RWPE2 (cell line): ENCODE results near the gene MS4A4E.
A peak's percentile ranks its signal among the peaks of the same experiment; 100 is the strongest.

Experiments used
- ATAC-seq: fragments of 200-7000 bp; cut with Tn5 transposase; 3 replicates; pipeline ENCODE4 v1.9.1; 2021; ENCODE audit warnings: low read depth
- DNase-seq: peaks from one replicate; pipeline ENCODE4 v3.0.0-alpha.2; 2020; ENCODE audit warnings: low spot score
- H3K27ac ChIP-seq: fragments of 450-650 bp; 2 replicates; pipeline ENCODE4 v1.5.1; 2017; ENCODE audit warnings: mild to moderate bottlenecking; ENCODE audit not compliant: poor library complexity, severe bottlenecking
- H3K27me3 ChIP-seq: fragments of 250-450 bp; sonication (Bioruptor Pico); 2 replicates; pipeline ENCODE4 v1.5.1; 2021; ENCODE audit warnings: mild to moderate bottlenecking, moderate library complexity; ENCODE audit not compliant: insufficient read depth, poor library complexity, severe bottlenecking
- H3K36me3 ChIP-seq: fragments of 250-450 bp; sonication (Bioruptor Pico); 2 replicates; pipeline ENCODE4 v1.5.1; 2020; ENCODE audit warnings: low read depth, mild to moderate bottlenecking, moderate library complexity
- H3K4me1 ChIP-seq: fragments of 250-450 bp; sonication (Bioruptor Pico); 2 replicates; pipeline ENCODE4 v1.5.1; 2021; ENCODE audit warnings: mild to moderate bottlenecking, moderate library complexity; ENCODE audit not compliant: insufficient read depth, poor library complexity, severe bottlenecking
- H3K4me3 ChIP-seq: fragments of 250-450 bp; sonication (Bioruptor Pico); 2 replicates; pipeline ENCODE4 v1.5.1; 2021; ENCODE audit warnings: mild to moderate bottlenecking, moderate library complexity; ENCODE audit not compliant: severe bottlenecking
- H3K9me3 ChIP-seq: fragments of 250-450 bp; sonication (Bioruptor Pico); 2 replicates; pipeline ENCODE4 v1.5.1; 2021; ENCODE audit warnings: mild to moderate bottlenecking, moderate library complexity; ENCODE audit not compliant: severe bottlenecking
- TF ChIP-seq, protein P1 (sequence below): fragments of 450-650 bp; IDR thresholded peaks from one replicate; pipeline ENCODE4 v1.5.1; 2017; ENCODE audit warnings: mild to moderate bottlenecking, moderate library complexity; ENCODE audit not compliant: poor library complexity, severe bottlenecking

The MS4A4E gene

DNA sequence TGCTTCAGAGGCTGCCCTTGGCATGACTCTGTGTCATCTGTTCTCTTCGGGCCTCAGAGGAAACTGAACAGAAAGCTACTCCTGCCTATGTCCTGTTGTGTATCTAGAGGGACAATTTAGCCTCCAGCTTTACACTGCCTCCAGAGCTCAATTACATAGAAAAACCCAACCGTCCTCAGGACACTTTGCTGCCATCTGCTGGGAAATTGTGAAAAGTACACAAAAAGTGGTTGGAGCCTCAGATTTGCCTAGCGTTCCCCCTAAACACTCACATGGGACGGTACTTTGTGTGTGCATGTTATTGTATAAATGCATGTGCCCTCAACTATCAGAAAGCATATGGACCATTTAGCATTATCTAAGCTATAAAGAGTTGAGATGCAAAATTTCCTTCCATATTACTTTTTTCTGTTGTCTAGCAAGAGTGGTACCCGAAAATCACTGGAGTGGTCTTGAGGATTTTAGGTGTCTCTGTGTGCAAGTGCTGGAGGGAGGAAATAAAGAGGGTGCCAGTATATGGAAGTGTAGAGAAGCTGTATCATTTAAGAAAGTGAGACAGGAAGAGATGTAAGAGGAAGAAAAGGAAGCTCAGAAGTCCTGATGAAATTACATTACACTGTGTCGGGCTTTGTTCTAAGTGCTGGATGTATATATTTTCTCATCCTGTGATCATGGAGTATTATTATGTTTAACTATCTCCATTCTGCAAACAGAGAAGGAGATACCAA is 8.7 kb upstream of the MS4A4E start:
- no peaks in the 10 kb centered on the region for H3K36me3 ChIP-seq
- no peak overlapping the region for H3K4me3 ChIP-seq
- H3K27me3 ChIP-seq, result no peaks in the 10 kb centered on the region
- DNase-seq (no peak), ATAC-seq (peak; percentile 40; the same call in 1 of the 3 replicates)
- H3K4me1 ChIP-seq, result no peaks in the 10 kb centered on the region
- TF ChIP-seq, protein P1, sequence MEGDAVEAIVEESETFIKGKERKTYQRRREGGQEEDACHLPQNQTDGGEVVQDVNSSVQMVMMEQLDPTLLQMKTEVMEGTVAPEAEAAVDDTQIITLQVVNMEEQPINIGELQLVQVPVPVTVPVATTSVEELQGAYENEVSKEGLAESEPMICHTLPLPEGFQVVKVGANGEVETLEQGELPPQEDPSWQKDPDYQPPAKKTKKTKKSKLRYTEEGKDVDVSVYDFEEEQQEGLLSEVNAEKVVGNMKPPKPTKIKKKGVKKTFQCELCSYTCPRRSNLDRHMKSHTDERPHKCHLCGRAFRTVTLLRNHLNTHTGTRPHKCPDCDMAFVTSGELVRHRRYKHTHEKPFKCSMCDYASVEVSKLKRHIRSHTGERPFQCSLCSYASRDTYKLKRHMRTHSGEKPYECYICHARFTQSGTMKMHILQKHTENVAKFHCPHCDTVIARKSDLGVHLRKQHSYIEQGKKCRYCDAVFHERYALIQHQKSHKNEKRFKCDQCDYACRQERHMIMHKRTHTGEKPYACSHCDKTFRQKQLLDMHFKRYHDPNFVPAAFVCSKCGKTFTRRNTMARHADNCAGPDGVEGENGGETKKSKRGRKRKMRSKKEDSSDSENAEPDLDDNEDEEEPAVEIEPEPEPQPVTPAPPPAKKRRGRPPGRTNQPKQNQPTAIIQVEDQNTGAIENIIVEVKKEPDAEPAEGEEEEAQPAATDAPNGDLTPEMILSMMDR, result peak; percentile 71
- H3K27ac ChIP-seq, result no peak overlapping the region
- no peaks in the 10 kb centered on the region for H3K9me3 ChIP-seq

DNA sequence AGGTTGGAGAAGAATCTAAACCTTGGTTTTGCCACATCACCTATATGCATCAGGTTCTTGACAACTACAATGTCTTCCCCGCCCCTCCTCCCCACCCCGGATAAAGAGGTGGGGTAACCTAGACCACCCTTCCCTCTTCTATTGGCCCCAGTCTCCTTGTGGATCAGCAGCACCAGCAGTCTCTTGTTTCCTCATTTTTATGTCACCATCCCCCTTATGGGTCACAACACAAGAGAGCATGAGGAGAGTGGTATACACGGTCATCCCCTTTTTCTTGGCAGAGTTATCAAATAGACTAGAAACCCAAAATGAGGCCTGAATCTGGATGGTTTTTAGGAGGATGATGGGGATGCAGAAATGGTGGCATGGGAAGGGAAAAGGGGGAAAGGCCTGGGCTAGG is 1.2 kb downstream of the MS4A4E start:
- TF ChIP-seq, protein P1, result no peak
- Histone ChIP-seq H3K27ac (no peak overlapping the region), H3K36me3 (no peaks in the 10 kb centered on the region), H3K4me3 (no peak overlapping the region), H3K9me3 (no peaks in the 10 kb centered on the region), H3K27me3 (no peaks in the 10 kb centered on the region), H3K4me1 (no peaks in the 10 kb centered on the region)
- no peak for DNase-seq
- no peak for ATAC-seq

DNA sequence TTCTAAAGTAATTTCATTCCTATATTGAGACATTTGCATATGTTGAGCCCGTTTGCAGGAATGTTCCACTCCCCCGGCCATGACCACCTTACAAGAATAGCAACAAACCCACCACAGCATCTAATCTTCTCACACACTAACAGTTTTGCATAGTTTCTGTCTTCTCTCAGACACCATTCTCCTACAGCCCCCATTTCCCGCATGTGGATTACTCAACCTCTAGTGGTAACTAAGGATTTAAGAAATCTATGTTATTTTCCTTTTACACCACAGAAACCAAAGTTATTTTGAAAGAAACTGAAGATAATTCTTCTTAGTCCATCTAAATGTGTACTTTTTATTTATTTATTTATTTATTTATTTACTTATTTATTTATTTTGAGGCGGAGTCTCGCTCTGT is 2.3 kb downstream of the MS4A4E start:
- no peak overlapping the region for H3K4me3 ChIP-seq
- H3K27me3 ChIP-seq, result no peaks in the 10 kb centered on the region
- TF ChIP-seq, protein P1, result no peak
- H3K4me1 ChIP-seq, result no peaks in the 10 kb centered on the region
- H3K27ac ChIP-seq, result no peak overlapping the region
- H3K36me3 ChIP-seq, result no peaks in the 10 kb centered on the region
- no peaks in the 10 kb centered on the region for H3K9me3 ChIP-seq
- DNase-seq, result no peak
- ATAC-seq, result no peak

DNA sequence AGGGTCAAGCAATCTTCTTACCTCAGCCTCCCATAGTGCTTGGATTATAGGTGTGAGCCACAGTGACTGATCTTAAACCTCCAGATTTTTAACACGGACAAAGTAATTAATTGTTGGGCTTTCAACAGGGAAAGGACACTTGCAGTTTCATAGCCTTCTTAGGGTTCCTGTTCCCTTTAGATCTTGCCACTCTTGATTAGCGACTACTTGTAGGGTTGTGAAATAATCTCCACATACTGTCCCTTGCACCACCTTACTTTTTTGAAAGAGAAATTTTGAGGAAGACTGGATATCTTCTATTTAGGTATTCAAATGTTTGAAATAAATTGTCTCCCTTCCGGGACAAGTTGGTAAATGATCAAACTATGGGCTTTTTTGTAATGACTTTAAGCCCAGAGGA is 7.6 kb downstream of the MS4A4E start:
- Histone ChIP-seq H3K4me1 (no peaks in the 10 kb centered on the region), H3K9me3 (no peaks in the 10 kb centered on the region), H3K27me3 (no peaks in the 10 kb centered on the region), H3K4me3 (no peak overlapping the region), H3K27ac (no peak overlapping the region), H3K36me3 (no peaks in the 10 kb centered on the region)
- TF ChIP-seq, protein P1, result no peak
- DNase-seq, result no peak
- ATAC-seq, result no peak

DNA sequence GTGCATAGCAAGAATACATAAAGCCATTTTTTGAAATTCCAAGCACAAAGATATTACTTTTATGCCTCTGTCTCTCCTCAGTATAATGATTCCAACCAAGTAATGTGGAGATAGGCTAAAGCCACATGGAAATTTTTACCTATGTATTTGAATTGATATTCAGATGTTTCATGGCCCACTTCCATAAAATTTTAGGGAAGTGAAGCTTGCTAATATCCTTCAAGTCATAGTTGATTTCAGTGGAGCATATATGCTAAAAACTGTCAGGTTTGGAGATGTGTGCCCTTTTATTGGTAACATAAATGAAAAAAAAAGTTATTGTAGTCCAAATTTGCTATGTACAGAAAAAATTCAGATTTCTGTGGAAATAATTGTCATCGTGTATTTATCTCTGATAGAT is 12.3 kb downstream of the MS4A4E start:
- DNase-seq (no peak), ATAC-seq (no peak)
- Histone ChIP-seq H3K9me3 (no peaks in the 10 kb centered on the region), H3K4me3 (no peak overlapping the region), H3K27ac (no peak overlapping the region), H3K36me3 (no peaks in the 10 kb centered on the region), H3K27me3 (no peaks in the 10 kb centered on the region), H3K4me1 (no peaks in the 10 kb centered on the region)
- TF ChIP-seq, protein P1, result no peak
